HL-60/S4 (cell line): ENCODE data around the gene ZDHHC22.

Experiments used
- in situ Hi-C: fragments of 300-500 bp; cut with MboI; formaldehyde crosslinking; loops from 2 replicates; pipeline ENCODE4 v1.14.3; 2022; ENCODE audit warnings: low sequenced_read_pairs

Gene ZDHHC22

GRCh38 chr14:77158175-77158881, 16.7 kb upstream of the ZDHHC22 start:
- in situ Hi-C loops: loop anchor here (10.0 kb wide), 1 partner anchor 156 kb away; no protein-coding TSS in a partner anchor

GRCh38 chr14:77157740-77158139, 16.1 kb upstream of the ZDHHC22 start:
- in situ Hi-C loops: loop anchor here (10.0 kb wide), 1 partner anchor 157 kb away; no protein-coding TSS in a partner anchor

DNA sequence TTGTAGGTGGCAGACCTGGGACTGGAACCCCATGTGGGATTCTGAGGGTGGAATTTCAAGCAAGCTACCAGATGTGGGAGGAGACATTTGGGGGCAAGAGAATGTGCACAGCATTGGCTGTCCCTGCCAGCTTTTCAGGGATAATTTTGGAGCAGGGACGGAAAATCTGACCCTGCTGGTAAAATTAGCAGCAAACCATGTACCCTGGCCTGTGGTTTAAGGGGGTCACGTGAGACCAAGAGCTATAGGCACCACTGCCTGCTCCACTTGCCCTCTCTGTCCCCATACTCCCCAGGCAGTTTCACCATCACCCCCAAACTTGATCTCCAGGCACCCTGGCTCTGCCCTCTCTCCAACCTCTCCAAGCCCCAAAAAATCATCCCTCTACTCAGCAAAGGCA, 13.5 kb upstream of the ZDHHC22 start:
- in situ Hi-C loops: loop anchor here (10.0 kb wide), 1 partner anchor 160 kb away; no protein-coding TSS in a partner anchor

- in situ Hi-C loops: loop anchor here (10.0 kb wide), 1 partner anchor 160 kb away; no protein-coding TSS in a partner anchor
Observed at GRCh38 chr14:77154421-77154820, 12.8 kb upstream of the ZDHHC22 start.

GRCh38 chr14:77153802-77154201, 12.2 kb upstream of the ZDHHC22 start:
- in situ Hi-C loops: loop anchor here (10.0 kb wide), 1 partner anchor 161 kb away; no protein-coding TSS in a partner anchor

GRCh38 chr14:77151918-77152588, 10.5 kb upstream of the ZDHHC22 start:
- in situ Hi-C loops: loop anchor here (10.0 kb wide), 1 partner anchor 163 kb away; no protein-coding TSS in a partner anchor

DNA sequence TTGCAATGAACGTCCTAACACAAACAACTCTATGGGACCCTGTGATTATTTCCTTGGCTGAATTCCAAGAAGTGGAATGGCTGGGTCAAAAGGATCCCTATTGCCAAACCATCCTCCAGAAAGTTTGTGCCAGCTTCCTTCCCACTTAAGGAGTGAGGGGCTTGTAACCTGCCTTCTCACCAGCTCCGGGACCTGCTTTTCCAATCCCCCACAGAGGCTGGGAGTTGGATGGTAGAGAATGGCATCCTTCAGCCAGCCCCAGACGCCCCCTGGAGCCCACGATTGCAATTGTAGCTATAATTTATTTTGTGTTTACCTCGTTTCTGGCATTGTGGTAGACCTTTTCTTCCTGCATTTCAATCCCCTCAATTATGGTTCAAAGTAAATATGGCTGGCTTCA, 9.7 kb upstream of the ZDHHC22 start:
- in situ Hi-C loops: loop anchor here (10.0 kb wide), 1 partner anchor 164 kb away; no protein-coding TSS in a partner anchor

DNA sequence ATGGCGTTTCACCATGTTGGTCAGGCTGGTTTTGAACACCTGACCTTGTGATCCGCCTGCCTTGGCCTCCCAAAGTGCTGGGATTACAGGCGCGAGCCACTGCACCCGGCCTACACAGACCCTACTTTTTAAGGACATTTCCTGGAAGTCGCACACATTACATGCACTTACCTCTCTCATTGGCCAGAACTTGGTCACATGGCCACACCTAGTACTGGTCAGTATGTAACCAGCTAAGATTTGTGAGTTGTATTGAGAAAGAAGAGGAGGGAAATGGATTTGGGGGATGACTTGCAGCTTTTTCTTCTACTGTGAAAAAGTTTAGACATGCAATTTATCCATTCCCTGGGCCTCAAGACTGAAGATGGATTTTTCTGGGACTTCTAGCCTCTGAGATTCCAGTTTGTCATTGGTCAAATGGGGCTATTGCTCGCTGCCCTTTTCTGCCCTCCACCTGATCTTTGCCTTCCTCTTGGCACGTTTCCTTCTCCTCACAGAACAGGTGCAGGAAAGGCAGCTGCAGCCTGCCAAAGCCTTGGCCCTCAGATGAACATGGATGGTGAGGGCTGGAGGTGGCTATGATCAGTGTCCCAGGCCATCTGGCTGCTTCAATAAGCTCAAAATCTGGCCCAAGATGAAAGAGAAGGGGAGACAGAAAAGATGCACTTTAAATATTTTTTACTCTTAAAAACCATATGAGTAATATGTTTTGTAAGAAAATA, 7.1 kb upstream of the ZDHHC22 start:
- in situ Hi-C loops: no loop called here

- in situ Hi-C loops: no loop called here
Observed at GRCh38 chr14:77145975-77146740, 4.6 kb upstream of the ZDHHC22 start.

DNA sequence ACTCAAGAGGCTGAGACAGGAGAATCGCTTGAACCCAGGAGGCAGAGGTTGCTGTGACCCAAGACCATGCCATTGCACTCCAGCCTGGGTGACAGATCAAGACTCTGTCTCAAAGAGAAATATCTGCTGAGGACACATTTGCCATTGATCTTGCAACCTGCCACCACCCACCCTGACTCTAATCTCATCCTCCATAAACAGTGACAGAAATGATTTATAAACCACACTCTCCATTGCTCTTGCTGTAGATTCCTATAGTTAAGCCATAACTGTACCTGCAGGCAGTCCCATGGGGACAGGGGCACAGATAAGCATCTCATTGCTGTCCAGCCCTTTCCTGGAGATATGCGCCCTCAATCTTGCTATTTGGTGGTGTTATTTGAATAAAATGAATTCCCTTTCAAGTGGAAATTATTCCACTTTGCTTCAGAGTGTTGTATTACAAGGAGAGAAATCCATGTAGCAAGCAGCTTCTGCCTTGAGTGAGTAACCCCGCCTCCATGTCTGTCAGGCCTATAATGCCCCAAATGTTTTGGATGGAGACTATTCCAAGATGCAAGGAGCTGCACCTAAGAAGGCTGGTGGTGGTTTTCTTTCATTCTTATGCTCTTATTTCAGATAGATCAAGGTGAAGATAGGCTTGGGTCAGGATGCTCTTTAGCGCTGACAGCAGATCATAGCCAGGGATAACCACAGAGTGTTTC, 3.0 kb upstream of the ZDHHC22 start:
- in situ Hi-C loops: no loop called here

GRCh38 chr14:77143071-77143470, 1.5 kb upstream of the ZDHHC22 start:
- in situ Hi-C loops: no loop called here

DNA sequence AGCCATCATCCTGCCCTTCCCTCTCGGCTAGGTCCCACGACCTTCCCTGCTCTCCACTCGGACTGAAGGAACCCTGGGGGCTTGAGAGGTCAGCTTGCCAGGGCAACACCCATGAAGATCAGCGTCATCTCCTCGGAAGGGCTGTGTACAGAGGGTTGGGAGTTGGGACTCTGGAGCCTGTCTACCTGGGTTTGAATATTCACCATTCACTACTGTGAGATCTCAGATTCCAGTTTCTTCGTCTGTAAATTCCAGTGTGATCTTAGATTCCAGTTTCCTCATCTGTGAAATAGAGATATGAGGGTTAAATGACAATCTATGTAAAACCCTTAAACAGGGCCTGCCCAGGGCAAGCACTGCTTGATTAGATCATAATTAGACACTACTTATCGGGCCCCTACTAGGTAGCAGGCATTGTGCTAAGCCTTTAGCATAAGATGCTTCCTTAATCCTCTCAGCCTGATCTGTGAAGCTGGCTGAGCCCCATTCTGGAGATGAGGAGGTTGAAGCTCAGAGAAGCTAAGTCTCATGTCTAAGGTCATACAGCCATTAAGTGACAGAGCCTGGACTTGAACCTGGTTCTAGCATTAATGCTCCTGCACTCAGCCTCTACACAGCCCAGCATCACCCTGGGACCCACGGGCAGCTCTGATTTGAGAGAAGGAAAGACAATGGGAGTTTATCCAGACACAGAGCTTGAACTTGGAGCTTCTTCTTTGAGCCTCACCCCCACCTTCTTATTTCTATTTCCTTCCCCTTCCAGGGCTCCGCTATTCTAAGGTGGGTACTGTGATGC, 612 bp upstream of the ZDHHC22 start:
- in situ Hi-C loops: no loop called here

GRCh38 chr14:77140359-77141213, 1.0 kb downstream of the ZDHHC22 start:
- in situ Hi-C loops: no loop called here

- in situ Hi-C loops: no loop called here
Observed at GRCh38 chr14:77139540-77140358, 1.8 kb downstream of the ZDHHC22 start.

- in situ Hi-C loops: no loop called here
Observed at GRCh38 chr14:77139022-77139421, 2.6 kb downstream of the ZDHHC22 start.

DNA sequence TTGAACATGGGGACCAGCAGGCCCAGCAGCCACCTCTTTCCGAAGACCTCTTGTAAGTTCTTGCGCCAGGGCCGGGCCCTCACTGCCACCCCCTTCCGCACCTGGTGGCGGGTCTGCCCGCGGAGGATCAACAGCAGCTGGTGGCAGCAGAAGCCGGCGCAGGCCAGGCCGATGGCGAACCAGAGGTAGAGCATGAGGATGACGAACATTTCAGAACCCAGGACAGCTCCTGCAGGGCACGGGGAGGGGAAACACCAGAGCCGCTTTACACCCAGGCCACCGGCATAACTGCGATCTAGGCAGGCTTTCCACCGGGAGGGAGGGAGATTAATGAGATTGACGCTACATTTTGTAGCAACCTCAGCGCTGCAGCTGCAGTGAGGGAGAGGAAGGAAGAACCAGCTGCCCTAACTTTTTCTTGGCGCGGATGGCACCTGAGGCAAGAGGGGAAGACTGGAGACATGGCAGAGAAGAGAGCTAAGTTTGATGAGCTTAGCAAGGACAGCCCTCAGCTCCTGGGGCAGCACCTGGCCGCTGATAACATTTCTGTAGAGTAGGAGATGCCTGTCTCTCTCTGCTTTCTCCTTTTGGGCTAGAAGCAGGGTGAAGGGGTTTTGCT, 7.8 kb downstream of the ZDHHC22 start:
- in situ Hi-C loops: no loop called here

DNA sequence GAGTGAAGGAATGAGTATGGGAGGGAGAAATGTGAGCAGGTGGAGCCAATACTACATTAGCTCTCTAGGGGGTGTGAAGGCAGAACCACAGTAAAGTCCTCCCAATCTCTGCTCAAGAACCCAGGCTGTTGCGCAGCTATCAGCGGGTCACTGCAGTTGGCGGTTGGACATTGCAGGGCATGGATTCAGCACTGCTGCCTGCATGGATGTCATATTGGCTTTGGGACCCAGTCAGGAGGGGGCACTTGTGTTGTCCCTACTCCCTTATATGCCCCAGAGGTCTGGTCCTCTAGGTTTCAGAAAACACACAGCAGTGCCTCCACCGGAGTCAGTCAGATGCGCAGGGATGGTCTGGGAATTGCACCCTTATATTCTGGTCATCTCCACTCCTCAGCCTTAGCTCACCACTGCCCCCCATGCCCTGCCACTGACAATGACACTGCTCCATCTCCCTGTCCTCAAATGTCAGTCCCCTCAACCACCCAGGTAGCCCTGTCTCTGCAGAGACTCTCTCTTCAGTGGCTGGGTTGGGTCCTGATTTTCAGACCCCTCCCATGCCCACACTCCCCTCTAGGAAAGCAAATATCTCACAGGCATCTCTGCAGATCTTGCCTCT, 9.6 kb downstream of the ZDHHC22 start:
- in situ Hi-C loops: no loop called here
